GM23338 (cell line): ENCODE data around the gene PRKAA1. TPM values are rescaled to one million over a fixed set of nuclear protein-coding genes. Genes with fewer than 3 reads are reported as not detected.

Experiments used
- ATAC-seq: fragments of 200-7000 bp; cut with Tn5 transposase; 3 replicates; pipeline ENCODE4 v1.9.1; 2020
- DNase-seq: peaks from one replicate; pipeline ENCODE4 v3.0.0-alpha.2; 2015; ENCODE audit warnings: low spot score
- H2AFZ ChIP-seq: fragments of 200-600 bp; sonication (generic); 2 replicates; pipeline ENCODE4 v1.8.0; 2016; ENCODE audit warnings: antibody characterized with exemption, mild to moderate bottlenecking, moderate library complexity
- H3F3A ChIP-seq: fragments of 200-600 bp; sonication (generic); replicated peaks from 2 replicates; pipeline ENCODE4 v1.8.0; 2017; ENCODE audit warnings: antibody characterized with exemption, mixed run types, low read depth
- H3K27ac ChIP-seq: fragments of 200-600 bp; sonication (generic); 2 replicates; pipeline ENCODE4 v1.6.1; 2016; ENCODE audit warnings: low read depth
- H3K27me3 ChIP-seq: fragments of 200-600 bp; sonication (generic); 2 replicates; pipeline ENCODE4 v1.8.0; 2016; ENCODE audit warnings: mild to moderate bottlenecking, mixed run types, moderate library complexity; ENCODE audit not compliant: insufficient read depth
- H3K36me3 ChIP-seq: fragments of 200-600 bp; sonication (generic); 2 replicates; pipeline ENCODE4 v1.8.0; 2016; ENCODE audit warnings: mild to moderate bottlenecking; ENCODE audit not compliant: insufficient read depth
- H3K4me1 ChIP-seq: fragments of 200-600 bp; sonication (generic); 2 replicates; pipeline ENCODE4 v1.8.0; 2016; ENCODE audit warnings: mild to moderate bottlenecking, moderate library complexity; ENCODE audit not compliant: insufficient read depth
- H3K4me2 ChIP-seq: fragments of 200-600 bp; sonication (generic); 2 replicates; pipeline ENCODE4 v1.7.1; 2017; ENCODE audit warnings: mixed run types
- H3K4me3 ChIP-seq: fragments of 200-600 bp; sonication (generic); 2 replicates; pipeline ENCODE4 v1.6.1; 2016; ENCODE audit warnings: mixed run types
- H3K79me2 ChIP-seq: fragments of 200-600 bp; sonication (generic); replicated peaks from 2 replicates; pipeline ENCODE4 v1.8.0; 2017; ENCODE audit warnings: mild to moderate bottlenecking; ENCODE audit not compliant: insufficient read depth
- H3K9me2 ChIP-seq: fragments of 200-600 bp; sonication (generic); 2 replicates; pipeline ENCODE4 v1.8.0; 2017; ENCODE audit not compliant: insufficient read depth
- H4K20me1 ChIP-seq: fragments of 200-600 bp; sonication (generic); replicated peaks from 2 replicates; pipeline ENCODE4 v1.8.0; 2017; ENCODE audit warnings: mild to moderate bottlenecking; ENCODE audit not compliant: insufficient read depth
- H3K27ac Mint-ChIP-seq: 2 replicates; pipeline ENCODE4 v1.8.0; 2020; ENCODE audit warnings: inconsistent platforms, mild to moderate bottlenecking, moderate library complexity, mixed read lengths
- H3K27me3 Mint-ChIP-seq: 3 replicates; pipeline ENCODE4 v1.8.0; 2022; ENCODE audit warnings: low read depth, mild to moderate bottlenecking, moderate library complexity, mixed read lengths, inconsistent platforms; ENCODE audit not compliant: insufficient read depth, poor library complexity
- H3K36me3 Mint-ChIP-seq: 3 replicates; pipeline ENCODE4 v1.8.0; 2021; ENCODE audit warnings: low read depth, mild to moderate bottlenecking, inconsistent platforms, moderate library complexity, mixed read lengths
- H3K4me1 Mint-ChIP-seq: 3 replicates; pipeline ENCODE4 v1.8.0; 2020; ENCODE audit warnings: mild to moderate bottlenecking, inconsistent platforms, mixed read lengths
- H3K4me3 Mint-ChIP-seq: 3 replicates; pipeline ENCODE4 v1.8.0; 2021; ENCODE audit warnings: moderate library complexity, mild to moderate bottlenecking, inconsistent platforms, mixed read lengths
- H3K9me3 Mint-ChIP-seq: 3 replicates; pipeline ENCODE4 v1.8.0; 2020; ENCODE audit warnings: moderate library complexity, mild to moderate bottlenecking, inconsistent platforms, mixed read lengths
- CREB1 ChIP-seq: fragments of 250-450 bp; sonication (Bioruptor Pico); IDR thresholded peaks from 2 replicates; pipeline ENCODE4 v1.5.0; 2020; ENCODE audit warnings: low read depth, mild to moderate bottlenecking, moderate library complexity
- EZH2 ChIP-seq: fragments of 200-600 bp; sonication (generic); IDR thresholded peaks from one replicate; pipeline ENCODE4 v1.8.0; 2017; ENCODE audit warnings: antibody characterized with exemption, mild to moderate bottlenecking, low read depth; ENCODE audit not compliant: unreplicated experiment
- EZH2phosphoT487 ChIP-seq: fragments of 200-600 bp; sonication (generic); IDR thresholded peaks from one replicate; pipeline ENCODE4 v1.8.1; 2018; ENCODE audit warnings: antibody characterized with exemption; ENCODE audit not compliant: unreplicated experiment
- JUNB ChIP-seq: IDR thresholded peaks from one replicate; pipeline ENCODE4 v1.6.1; 2016; ENCODE audit warnings: antibody characterized with exemption; ENCODE audit not compliant: unreplicated experiment
- NANOG ChIP-seq: IDR thresholded peaks from 2 replicates; pipeline ENCODE4 v1.6.1; 2016; ENCODE audit warnings: antibody characterized with exemption, borderline replicate concordance
- POLR2AphosphoS5 ChIP-seq: IDR thresholded peaks from 2 replicates; pipeline ENCODE4 v1.6.1; 2016; ENCODE audit warnings: antibody characterized with exemption, low read depth
- STAT1 ChIP-seq: IDR thresholded peaks from one replicate; pipeline ENCODE4 v1.6.1; 2016; ENCODE audit warnings: antibody characterized with exemption; ENCODE audit not compliant: unreplicated experiment
- ZNF114 ChIP-seq: fragments of 250-450 bp; sonication (Bioruptor Pico); IDR thresholded peaks from 2 replicates; pipeline ENCODE4 v1.5.0; 2020; ENCODE audit warnings: mild to moderate bottlenecking, moderate library complexity
- ZNF331 ChIP-seq: fragments of 250-450 bp; sonication (Bioruptor Pico); IDR thresholded peaks from 2 replicates; pipeline ENCODE4 v1.5.0; 2020; ENCODE audit warnings: low read depth, mild to moderate bottlenecking, moderate library complexity
- polyA plus RNA-seq: library from polyadenylated mRNA; unstranded; fragments of >200 nt; fragmentation: Nextera tagmentation; extraction: Ambion mirVana; gene quantifications from 2 replicates; pipeline ENCODE4 v1.2.1, GENCODE V29; 2016
- total RNA-seq: library from RNA; depleted of rRNA; stranded (reverse); fragments of >200 nt; shearing (Covaris generic); gene quantifications from 2 replicates; pipeline ENCODE4 v1.2.3, GENCODE V29; 2014
- TF ChIP-seq, protein P1 (sequence below): IDR thresholded peaks from one replicate; pipeline ENCODE4 v1.6.1; 2018; ENCODE audit warnings: antibody characterized with exemption; ENCODE audit not compliant: unreplicated experiment
- TF ChIP-seq, protein P2 (sequence below): fragments of 250-450 bp; sonication (Bioruptor Pico); IDR thresholded peaks from 2 replicates; pipeline ENCODE4 v1.5.0; 2020; ENCODE audit warnings: mild to moderate bottlenecking, moderate library complexity
- TF ChIP-seq, protein P3 (sequence below): IDR thresholded peaks from 2 replicates; pipeline ENCODE4 v1.6.1; 2016; ENCODE audit warnings: antibody characterized with exemption
- TF ChIP-seq, protein P4 (sequence below), 2 experiments: fragments of 200-600 bp in 1 of 2; sonication (generic) in 1 of 2; conservative IDR thresholded peaks; 2 replicates each; pipeline versions ENCODE4 v1.5.1 to v1.6.1; 2016 to 2017; ENCODE audit warnings: antibody characterized with exemption in 2 of 2, low read depth in 2 of 2, mild to moderate bottlenecking in 2 of 2, moderate library complexity in 1 of 2

PRKAA1 gene
- total and polyA plus RNA-seq, 2 experiments from 2014 or later, result 10.3 to 35.0 TPM

DNA sequence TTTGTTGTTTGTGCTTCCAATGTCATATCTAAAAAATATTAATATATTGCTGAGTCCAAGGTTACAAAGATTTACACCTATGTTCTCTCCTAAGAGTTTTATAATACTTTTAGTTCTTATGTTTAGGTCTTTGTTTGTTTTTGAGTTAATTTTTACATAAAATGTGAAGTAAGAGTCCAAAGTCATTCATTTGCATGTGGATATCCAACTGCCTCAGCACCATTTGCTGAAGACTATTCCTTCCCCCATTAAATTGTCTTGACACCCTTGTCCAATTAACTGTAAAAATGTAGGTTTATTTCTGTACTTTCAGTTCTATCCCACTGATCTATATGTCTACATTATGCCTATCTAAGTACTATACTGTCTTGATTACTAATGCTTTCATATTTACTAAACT, 78.1 kb downstream of the PRKAA1 start:
- Histone ChIP-seq H3K4me2 (no peak overlapping the region), H3F3A (no peaks in the 10 kb centered on the region), H2AFZ (no peak overlapping the region), H3K4me1 (no peaks in the 10 kb centered on the region), H3K4me3 (no peak overlapping the region), H3K9me2 (no peaks in the 10 kb centered on the region), H4K20me1 (no peaks in the 10 kb centered on the region), H3K27me3 (no peaks in the 10 kb centered on the region), H3K36me3 (peaks cover 5% of the 10 kb centered on the region; the same call in 1 of the 2 replicates), H3K79me2 (no peaks in the 10 kb centered on the region), H3K27ac (no peak overlapping the region)
- TF ChIP-seq NANOG, result no peak
- no peak for TF ChIP-seq ZNF331 (CRISPR knock-in tag)
- no peak for TF ChIP-seq CREB1 (CRISPR knock-in tag)
- no peak for TF ChIP-seq EZH2
- TF ChIP-seq, protein P1, sequence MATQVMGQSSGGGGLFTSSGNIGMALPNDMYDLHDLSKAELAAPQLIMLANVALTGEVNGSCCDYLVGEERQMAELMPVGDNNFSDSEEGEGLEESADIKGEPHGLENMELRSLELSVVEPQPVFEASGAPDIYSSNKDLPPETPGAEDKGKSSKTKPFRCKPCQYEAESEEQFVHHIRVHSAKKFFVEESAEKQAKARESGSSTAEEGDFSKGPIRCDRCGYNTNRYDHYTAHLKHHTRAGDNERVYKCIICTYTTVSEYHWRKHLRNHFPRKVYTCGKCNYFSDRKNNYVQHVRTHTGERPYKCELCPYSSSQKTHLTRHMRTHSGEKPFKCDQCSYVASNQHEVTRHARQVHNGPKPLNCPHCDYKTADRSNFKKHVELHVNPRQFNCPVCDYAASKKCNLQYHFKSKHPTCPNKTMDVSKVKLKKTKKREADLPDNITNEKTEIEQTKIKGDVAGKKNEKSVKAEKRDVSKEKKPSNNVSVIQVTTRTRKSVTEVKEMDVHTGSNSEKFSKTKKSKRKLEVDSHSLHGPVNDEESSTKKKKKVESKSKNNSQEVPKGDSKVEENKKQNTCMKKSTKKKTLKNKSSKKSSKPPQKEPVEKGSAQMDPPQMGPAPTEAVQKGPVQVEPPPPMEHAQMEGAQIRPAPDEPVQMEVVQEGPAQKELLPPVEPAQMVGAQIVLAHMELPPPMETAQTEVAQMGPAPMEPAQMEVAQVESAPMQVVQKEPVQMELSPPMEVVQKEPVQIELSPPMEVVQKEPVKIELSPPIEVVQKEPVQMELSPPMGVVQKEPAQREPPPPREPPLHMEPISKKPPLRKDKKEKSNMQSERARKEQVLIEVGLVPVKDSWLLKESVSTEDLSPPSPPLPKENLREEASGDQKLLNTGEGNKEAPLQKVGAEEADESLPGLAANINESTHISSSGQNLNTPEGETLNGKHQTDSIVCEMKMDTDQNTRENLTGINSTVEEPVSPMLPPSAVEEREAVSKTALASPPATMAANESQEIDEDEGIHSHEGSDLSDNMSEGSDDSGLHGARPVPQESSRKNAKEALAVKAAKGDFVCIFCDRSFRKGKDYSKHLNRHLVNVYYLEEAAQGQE, result no peak
- no peak for TF ChIP-seq JUNB
- TF ChIP-seq, protein P2, sequence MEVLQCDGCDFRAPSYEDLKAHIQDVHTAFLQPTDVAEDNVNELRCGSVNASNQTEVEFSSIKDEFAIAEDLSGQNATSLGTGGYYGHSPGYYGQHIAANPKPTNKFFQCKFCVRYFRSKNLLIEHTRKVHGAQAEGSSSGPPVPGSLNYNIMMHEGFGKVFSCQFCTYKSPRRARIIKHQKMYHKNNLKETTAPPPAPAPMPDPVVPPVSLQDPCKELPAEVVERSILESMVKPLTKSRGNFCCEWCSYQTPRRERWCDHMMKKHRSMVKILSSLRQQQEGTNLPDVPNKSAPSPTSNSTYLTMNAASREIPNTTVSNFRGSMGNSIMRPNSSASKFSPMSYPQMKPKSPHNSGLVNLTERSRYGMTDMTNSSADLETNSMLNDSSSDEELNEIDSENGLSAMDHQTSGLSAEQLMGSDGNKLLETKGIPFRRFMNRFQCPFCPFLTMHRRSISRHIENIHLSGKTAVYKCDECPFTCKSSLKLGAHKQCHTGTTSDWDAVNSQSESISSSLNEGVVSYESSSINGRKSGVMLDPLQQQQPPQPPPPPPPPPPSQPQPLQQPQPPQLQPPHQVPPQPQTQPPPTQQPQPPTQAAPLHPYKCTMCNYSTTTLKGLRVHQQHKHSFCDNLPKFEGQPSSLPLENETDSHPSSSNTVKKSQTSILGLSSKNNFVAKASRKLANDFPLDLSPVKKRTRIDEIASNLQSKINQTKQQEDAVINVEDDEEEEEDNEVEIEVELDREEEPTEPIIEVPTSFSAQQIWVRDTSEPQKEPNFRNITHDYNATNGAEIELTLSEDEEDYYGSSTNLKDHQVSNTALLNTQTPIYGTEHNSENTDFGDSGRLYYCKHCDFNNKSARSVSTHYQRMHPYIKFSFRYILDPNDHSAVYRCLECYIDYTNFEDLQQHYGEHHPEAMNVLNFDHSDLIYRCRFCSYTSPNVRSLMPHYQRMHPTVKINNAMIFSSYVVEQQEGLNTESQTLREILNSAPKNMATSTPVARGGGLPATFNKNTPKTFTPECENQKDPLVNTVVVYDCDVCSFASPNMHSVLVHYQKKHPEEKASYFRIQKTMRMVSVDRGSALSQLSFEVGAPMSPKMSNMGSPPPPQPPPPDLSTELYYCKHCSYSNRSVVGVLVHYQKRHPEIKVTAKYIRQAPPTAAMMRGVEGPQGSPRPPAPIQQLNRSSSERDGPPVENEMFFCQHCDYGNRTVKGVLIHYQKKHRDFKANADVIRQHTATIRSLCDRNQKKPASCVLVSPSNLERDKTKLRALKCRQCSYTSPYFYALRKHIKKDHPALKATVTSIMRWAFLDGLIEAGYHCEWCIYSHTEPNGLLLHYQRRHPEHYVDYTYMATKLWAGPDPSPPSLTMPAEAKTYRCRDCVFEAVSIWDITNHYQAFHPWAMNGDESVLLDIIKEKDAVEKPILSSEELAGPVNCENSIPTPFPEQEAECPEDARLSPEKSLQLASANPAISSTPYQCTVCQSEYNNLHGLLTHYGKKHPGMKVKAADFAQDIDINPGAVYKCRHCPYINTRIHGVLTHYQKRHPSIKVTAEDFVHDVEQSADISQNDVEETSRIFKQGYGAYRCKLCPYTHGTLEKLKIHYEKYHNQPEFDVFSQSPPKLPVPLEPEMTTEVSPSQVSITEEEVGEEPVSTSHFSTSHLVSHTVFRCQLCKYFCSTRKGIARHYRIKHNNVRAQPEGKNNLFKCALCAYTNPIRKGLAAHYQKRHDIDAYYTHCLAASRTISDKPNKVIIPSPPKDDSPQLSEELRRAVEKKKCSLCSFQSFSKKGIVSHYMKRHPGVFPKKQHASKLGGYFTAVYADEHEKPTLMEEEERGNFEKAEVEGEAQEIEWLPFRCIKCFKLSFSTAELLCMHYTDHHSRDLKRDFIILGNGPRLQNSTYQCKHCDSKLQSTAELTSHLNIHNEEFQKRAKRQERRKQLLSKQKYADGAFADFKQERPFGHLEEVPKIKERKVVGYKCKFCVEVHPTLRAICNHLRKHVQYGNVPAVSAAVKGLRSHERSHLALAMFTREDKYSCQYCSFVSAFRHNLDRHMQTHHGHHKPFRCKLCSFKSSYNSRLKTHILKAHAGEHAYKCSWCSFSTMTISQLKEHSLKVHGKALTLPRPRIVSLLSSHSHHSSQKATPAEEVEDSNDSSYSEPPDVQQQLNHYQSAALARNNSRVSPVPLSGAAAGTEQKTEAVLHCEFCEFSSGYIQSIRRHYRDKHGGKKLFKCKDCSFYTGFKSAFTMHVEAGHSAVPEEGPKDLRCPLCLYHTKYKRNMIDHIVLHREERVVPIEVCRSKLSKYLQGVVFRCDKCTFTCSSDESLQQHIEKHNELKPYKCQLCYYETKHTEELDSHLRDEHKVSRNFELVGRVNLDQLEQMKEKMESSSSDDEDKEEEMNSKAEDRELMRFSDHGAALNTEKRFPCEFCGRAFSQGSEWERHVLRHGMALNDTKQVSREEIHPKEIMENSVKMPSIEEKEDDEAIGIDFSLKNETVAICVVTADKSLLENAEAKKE (CRISPR knock-in tag), result no peak
- TF ChIP-seq, protein P3, sequence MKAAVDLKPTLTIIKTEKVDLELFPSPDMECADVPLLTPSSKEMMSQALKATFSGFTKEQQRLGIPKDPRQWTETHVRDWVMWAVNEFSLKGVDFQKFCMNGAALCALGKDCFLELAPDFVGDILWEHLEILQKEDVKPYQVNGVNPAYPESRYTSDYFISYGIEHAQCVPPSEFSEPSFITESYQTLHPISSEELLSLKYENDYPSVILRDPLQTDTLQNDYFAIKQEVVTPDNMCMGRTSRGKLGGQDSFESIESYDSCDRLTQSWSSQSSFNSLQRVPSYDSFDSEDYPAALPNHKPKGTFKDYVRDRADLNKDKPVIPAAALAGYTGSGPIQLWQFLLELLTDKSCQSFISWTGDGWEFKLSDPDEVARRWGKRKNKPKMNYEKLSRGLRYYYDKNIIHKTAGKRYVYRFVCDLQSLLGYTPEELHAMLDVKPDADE, result no peak
- TF ChIP-seq, protein P4, sequence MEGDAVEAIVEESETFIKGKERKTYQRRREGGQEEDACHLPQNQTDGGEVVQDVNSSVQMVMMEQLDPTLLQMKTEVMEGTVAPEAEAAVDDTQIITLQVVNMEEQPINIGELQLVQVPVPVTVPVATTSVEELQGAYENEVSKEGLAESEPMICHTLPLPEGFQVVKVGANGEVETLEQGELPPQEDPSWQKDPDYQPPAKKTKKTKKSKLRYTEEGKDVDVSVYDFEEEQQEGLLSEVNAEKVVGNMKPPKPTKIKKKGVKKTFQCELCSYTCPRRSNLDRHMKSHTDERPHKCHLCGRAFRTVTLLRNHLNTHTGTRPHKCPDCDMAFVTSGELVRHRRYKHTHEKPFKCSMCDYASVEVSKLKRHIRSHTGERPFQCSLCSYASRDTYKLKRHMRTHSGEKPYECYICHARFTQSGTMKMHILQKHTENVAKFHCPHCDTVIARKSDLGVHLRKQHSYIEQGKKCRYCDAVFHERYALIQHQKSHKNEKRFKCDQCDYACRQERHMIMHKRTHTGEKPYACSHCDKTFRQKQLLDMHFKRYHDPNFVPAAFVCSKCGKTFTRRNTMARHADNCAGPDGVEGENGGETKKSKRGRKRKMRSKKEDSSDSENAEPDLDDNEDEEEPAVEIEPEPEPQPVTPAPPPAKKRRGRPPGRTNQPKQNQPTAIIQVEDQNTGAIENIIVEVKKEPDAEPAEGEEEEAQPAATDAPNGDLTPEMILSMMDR (conservative IDR thresholded peaks at IDR 0.05; ENCODE audit: low read depth in 2 of 2), result no peak
- no peak for TF ChIP-seq ZNF114 (CRISPR knock-in tag)
- no peak for TF ChIP-seq EZH2phosphoT487
- TF ChIP-seq STAT1, result no peak
- TF ChIP-seq POLR2AphosphoS5, result no peak
- Mint-ChIP-seq H3K36me3 (peaks cover 37% of the 10 kb centered on the region), H3K27ac (no peak overlapping the region), H3K27me3 (peaks cover 2% of the 10 kb centered on the region), H3K9me3 (peaks cover 24% of the 10 kb centered on the region), H3K4me1 (no peaks in the 10 kb centered on the region), H3K4me3 (no peak overlapping the region)
- ATAC-seq (no peak), DNase-seq (no peak)
